ENCODE data around the gene CD209. TPM values are rescaled to one million over a fixed set of nuclear protein-coding genes. Genes with fewer than 3 reads are reported as not detected.

CD209 gene
- total RNA-seq, 2 experiments from 2014 or later = not detected

DNA sequence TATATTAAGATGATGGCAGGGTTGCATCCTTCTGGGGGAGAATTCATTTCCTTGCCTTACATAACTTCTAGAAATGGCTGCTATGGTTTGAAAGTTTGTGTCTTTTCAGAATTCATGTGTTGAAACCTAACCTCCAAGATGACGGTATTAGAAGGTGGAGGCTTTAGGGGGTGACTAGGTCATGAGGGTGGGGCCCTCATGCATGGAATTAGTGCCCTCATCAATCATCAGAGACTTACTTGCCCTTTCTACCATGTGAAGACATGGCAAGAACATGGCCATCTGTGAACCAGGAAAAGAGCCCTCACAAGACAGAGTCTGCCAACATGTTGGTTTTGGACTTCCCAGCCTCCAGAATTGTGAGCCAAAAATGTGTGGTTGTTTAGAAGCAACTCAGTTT, 30.6 kb downstream of the CD209 start:
- no peak overlapping the region for H3K27ac ChIP-seq (ENCODE audit: low read depth, low read length, poor library complexity, severe bottlenecking)
- no peak overlapping the region for H3K4me3 ChIP-seq (ENCODE audit: low read depth, low read length, poor library complexity, severe bottlenecking)
- no peak overlapping the region for H3K4me2 ChIP-seq (ENCODE audit: low read length)
- no peak for DNase-seq (ENCODE audit: low spot score)
- TF ChIP-seq CTCF (conservative IDR thresholded peaks at IDR 0.05; ENCODE audit: low read length) (no peak), EZH2phosphoT487 (IDR thresholded peaks at IDR 0.05; ENCODE audit: borderline replicate concordance, low read depth, low read length) (no peak)
- H3K4me1 ChIP-seq (ENCODE audit: insufficient read depth, low read length, poor library complexity, severe bottlenecking) = peaks cover 13% of the 10 kb centered on the region
- POLR2A ChIA-PET = interaction anchor here (0.6 to 0.7 kb wide), 3 partner anchors 25 to 1064 kb away, joined by 3 read pairs; no protein-coding TSS in a partner anchor
- CTCF ChIA-PET (ENCODE audit: unreplicated experiment) = no interaction called here
- no peak overlapping the region for H2AFZ ChIP-seq (ENCODE audit: low read length)
- no peaks in the 10 kb centered on the region for H3K36me3 ChIP-seq (ENCODE audit: insufficient read depth, low read length)
- intact Hi-C loops (cut with micrococcal nuclease; ENCODE audit: unreplicated experiment) = no loop called here
- no peaks in the 10 kb centered on the region for H3K9me3 ChIP-seq (ENCODE audit: low read length)
- H3K9me2 ChIP-seq (ENCODE audit: insufficient read depth, low read length) = no peaks in the 10 kb centered on the region
- BruUV-seq (replicated peaks) = no TSS peak
- H4K20me1 ChIP-seq (ENCODE audit: insufficient read depth, low read length) = no peaks in the 10 kb centered on the region
- H3K79me2 ChIP-seq (ENCODE audit: insufficient read depth, low read depth, low read length) = no peaks in the 10 kb centered on the region

DNA sequence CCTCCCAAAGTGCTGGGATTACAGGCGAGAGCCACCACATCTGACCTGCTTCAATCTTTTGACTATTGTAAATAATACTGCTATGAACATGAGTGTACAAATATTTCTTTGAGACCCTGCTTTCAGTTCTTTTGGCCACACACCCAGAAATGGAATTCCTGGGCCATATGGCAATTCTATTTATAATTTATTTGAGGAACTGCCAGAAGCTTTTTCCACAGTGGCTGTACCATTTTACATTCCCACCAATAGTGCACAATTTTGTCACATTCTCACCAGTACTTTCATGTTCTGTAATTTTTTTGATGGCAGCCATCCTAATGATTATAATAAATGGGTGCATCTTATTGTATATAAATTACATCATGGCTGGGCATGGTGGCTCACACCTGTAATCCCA, 31.7 kb downstream of the CD209 start:
- no TSS peak for BruUV-seq (replicated peaks)
- intact Hi-C loops (cut with micrococcal nuclease; ENCODE audit: unreplicated experiment) = no loop called here
- ChIA-PET POLR2A (no interaction called here), CTCF (ENCODE audit: unreplicated experiment) (no interaction called here)
- no peak overlapping the region for H2AFZ ChIP-seq (ENCODE audit: low read length)
- no peak for DNase-seq (ENCODE audit: low spot score)
- H3K4me2 ChIP-seq (ENCODE audit: low read length) = no peak overlapping the region
- no peak for TF ChIP-seq CTCF (conservative IDR thresholded peaks at IDR 0.05; ENCODE audit: low read length)
- no peak for TF ChIP-seq EZH2phosphoT487 (IDR thresholded peaks at IDR 0.05; ENCODE audit: borderline replicate concordance, low read depth, low read length)
- no peak overlapping the region for H3K4me3 ChIP-seq (ENCODE audit: low read depth, low read length, poor library complexity, severe bottlenecking)
- peaks cover 13% of the 10 kb centered on the region for H3K4me1 ChIP-seq (ENCODE audit: insufficient read depth, low read length, poor library complexity, severe bottlenecking)
- no peak overlapping the region for H3K27ac ChIP-seq (ENCODE audit: low read depth, low read length, poor library complexity, severe bottlenecking)
- no peaks in the 10 kb centered on the region for H3K9me3 ChIP-seq (ENCODE audit: low read length)
- no peaks in the 10 kb centered on the region for H3K9me2 ChIP-seq (ENCODE audit: insufficient read depth, low read length)
- H3K36me3 ChIP-seq (ENCODE audit: insufficient read depth, low read length) = no peaks in the 10 kb centered on the region
- no peaks in the 10 kb centered on the region for H4K20me1 ChIP-seq (ENCODE audit: insufficient read depth, low read length)
- H3K79me2 ChIP-seq (ENCODE audit: insufficient read depth, low read depth, low read length) = no peaks in the 10 kb centered on the region

DNA sequence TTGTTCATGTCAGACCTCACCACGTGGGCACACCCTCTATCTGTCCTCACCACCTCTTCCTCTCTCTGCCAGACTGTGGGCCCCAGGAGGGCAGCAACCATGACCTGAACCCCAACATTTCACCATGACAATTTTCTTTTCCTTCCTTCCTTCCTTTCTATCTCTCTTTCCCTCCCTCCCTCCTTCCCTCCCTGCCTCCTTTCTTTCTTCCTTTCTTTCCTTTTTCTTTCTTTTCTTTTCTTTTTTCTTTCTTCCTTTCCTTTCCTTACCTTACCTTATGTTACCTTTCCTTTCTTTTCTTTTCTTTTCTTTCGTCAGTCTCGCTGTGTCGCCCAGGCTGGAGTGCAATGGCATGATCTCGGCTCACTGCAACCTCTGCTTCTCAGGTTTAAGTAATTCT, 36.7 kb downstream of the CD209 start:
- POLR2A ChIA-PET = no interaction called here
- H2AFZ ChIP-seq (ENCODE audit: low read length) = no peak overlapping the region
- CTCF ChIA-PET (ENCODE audit: unreplicated experiment) = no interaction called here
- H3K4me2 ChIP-seq (ENCODE audit: low read length) = no peak overlapping the region
- H3K4me1 ChIP-seq (ENCODE audit: insufficient read depth, low read length, poor library complexity, severe bottlenecking) = peaks cover 39% of the 10 kb centered on the region
- BruUV-seq (replicated peaks) = no TSS peak
- intact Hi-C loops (cut with micrococcal nuclease; ENCODE audit: unreplicated experiment) = no loop called here
- H3K36me3 ChIP-seq (ENCODE audit: insufficient read depth, low read length) = no peaks in the 10 kb centered on the region
- no peak overlapping the region for H3K27ac ChIP-seq (ENCODE audit: low read depth, low read length, poor library complexity, severe bottlenecking)
- no peak for TF ChIP-seq EZH2phosphoT487 (IDR thresholded peaks at IDR 0.05; ENCODE audit: borderline replicate concordance, low read depth, low read length)
- no peak for TF ChIP-seq CTCF (conservative IDR thresholded peaks at IDR 0.05; ENCODE audit: low read length)
- H4K20me1 ChIP-seq (ENCODE audit: insufficient read depth, low read length) = no peaks in the 10 kb centered on the region
- H3K4me3 ChIP-seq (ENCODE audit: low read depth, low read length, poor library complexity, severe bottlenecking) = no peak overlapping the region
- no peak for DNase-seq (ENCODE audit: low spot score)
- no peaks in the 10 kb centered on the region for H3K79me2 ChIP-seq (ENCODE audit: insufficient read depth, low read depth, low read length)
- no peaks in the 10 kb centered on the region for H3K9me3 ChIP-seq (ENCODE audit: low read length)
- no peaks in the 10 kb centered on the region for H3K9me2 ChIP-seq (ENCODE audit: insufficient read depth, low read length)
